ENCODE measurements around the gene TEX47. TPM values are rescaled to one million over a fixed set of nuclear protein-coding genes. Genes with fewer than 3 reads are reported as not detected.

The TEX47 gene
- total and polyA plus RNA-seq, 2 donors (not counting 1 experiment from before 2014, with no cell fraction given): not detected

DNA sequence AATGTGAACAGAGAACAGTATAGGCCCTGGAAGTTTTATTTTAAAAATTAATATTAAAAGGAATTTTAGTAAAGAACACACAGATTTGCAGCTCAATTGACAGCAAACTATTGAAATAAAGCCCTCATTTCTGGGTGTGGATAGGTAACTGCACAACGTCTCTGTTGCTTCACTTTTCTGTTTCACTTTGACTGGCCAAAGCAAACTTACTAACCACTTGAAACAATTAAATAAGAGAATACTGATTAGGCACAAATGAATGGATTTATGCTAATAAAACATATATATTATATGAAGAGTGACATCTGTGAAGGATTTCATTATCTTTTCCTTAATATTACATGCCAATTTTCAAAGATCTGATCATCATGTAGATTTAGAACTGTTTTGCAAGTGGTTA is 24.1 kb downstream of the TEX47 start:
- Histone ChIP-seq H2AFZ (ENCODE audit: insufficient read depth, low read depth, low read length, poor library complexity, severe bottlenecking) (no peak overlapping the region), H3K9me3 (ENCODE audit: control extremely low read depth in 1 of 3, control insufficient read depth in 2 of 3, insufficient read depth in 1 of 3, low read length in 2 of 3) (no peaks in the 10 kb centered on the region), H4K20me1 (ENCODE audit: control insufficient read depth, insufficient read depth, low read length, poor library complexity, severe bottlenecking) (no peaks in the 10 kb centered on the region), H3K9ac (ENCODE audit: low read length) (no peak overlapping the region), H3K4me1 (ENCODE audit: control insufficient read depth in 2 of 2, insufficient read depth in 2 of 2, low read length in 2 of 2) (no peaks in the 10 kb centered on the region), H3K4me2 (replicated peaks; ENCODE audit: low read depth, low read length, poor library complexity, severe bottlenecking) (no peak overlapping the region), H3K27ac (ENCODE audit: low read length in 2 of 2) (no peak overlapping the region), H3K79me2 (ENCODE audit: control insufficient read depth, insufficient read depth, low read length) (no peaks in the 10 kb centered on the region), H3K4me3 (ENCODE audit: control extremely low read depth in 1 of 5, extremely low read depth in 1 of 5, insufficient read depth in 1 of 5, low read depth in 2 of 5, low read length in 4 of 5) (no peak overlapping the region), H3K36me3 (replicated peaks in 1 of 2; ENCODE audit: control extremely low read depth in 1 of 2, control insufficient read depth in 1 of 2, extremely low read depth in 1 of 2, insufficient read depth in 2 of 2, low read length in 1 of 2) (no peaks in the 10 kb centered on the region), H3K27me3 (replicated peaks in 1 of 4; ENCODE audit: control extremely low read depth in 1 of 4, control insufficient read depth in 3 of 4, insufficient read depth in 4 of 4, low read length in 3 of 4) (no peaks in the 10 kb centered on the region)
- Mint-ChIP-seq H3K27me3 (no peaks in the 10 kb centered on the region), H3K27ac (no peak overlapping the region), H3K4me1 (no peaks in the 10 kb centered on the region), H3K9me3 (ENCODE audit: insufficient read depth) (no peaks in the 10 kb centered on the region), H3K4me3 (no peak overlapping the region)
- TF ChIP-seq, protein P1, sequence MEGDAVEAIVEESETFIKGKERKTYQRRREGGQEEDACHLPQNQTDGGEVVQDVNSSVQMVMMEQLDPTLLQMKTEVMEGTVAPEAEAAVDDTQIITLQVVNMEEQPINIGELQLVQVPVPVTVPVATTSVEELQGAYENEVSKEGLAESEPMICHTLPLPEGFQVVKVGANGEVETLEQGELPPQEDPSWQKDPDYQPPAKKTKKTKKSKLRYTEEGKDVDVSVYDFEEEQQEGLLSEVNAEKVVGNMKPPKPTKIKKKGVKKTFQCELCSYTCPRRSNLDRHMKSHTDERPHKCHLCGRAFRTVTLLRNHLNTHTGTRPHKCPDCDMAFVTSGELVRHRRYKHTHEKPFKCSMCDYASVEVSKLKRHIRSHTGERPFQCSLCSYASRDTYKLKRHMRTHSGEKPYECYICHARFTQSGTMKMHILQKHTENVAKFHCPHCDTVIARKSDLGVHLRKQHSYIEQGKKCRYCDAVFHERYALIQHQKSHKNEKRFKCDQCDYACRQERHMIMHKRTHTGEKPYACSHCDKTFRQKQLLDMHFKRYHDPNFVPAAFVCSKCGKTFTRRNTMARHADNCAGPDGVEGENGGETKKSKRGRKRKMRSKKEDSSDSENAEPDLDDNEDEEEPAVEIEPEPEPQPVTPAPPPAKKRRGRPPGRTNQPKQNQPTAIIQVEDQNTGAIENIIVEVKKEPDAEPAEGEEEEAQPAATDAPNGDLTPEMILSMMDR (IDR thresholded peaks at IDR 0.05): no peak
- TF ChIP-seq EZH2 (IDR thresholded peaks at IDR 0.05; ENCODE audit: borderline replicate concordance, insufficient read depth, low read depth, low read length, poor library complexity, severe bottlenecking): no peak
- ATAC-seq (ENCODE audit: low read depth): no peak
- intact Hi-C loops (cut with micrococcal nuclease): no loop called here
- ChIA-PET CTCF (no interaction called here), POLR2A (no interaction called here)
- DNase-seq: no peak
- no CpG with 5 or more reads among the region's 1 CpG for WGBS (ENCODE audit: insufficient coverage)

DNA sequence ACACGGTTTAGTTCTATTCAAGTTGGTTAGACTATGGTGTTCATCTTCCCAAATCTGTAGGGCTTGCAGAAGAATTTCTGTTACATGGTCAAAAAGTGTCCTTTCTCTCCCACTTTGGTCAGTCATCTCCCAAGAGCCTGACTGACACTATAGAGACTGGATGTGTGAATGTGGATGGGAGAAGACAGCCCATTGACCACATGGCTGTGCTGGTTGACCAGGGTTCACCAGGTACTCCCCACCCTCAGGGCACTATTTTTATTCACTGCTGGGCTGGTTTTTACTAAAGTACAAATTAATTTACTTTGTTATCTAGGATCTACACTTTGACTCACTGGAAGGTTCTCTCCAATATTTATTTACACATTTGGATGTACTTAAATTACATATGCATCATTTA is 33.8 kb downstream of the TEX47 start:
- Histone ChIP-seq H3K36me3 (replicated peaks in 1 of 2; ENCODE audit: control extremely low read depth in 1 of 2, control insufficient read depth in 1 of 2, extremely low read depth in 1 of 2, insufficient read depth in 2 of 2, low read length in 1 of 2) (no peaks in the 10 kb centered on the region), H3K9ac (ENCODE audit: low read length) (no peak overlapping the region), H4K20me1 (ENCODE audit: control insufficient read depth, insufficient read depth, low read length, poor library complexity, severe bottlenecking) (no peaks in the 10 kb centered on the region), H3K79me2 (ENCODE audit: control insufficient read depth, insufficient read depth, low read length) (no peaks in the 10 kb centered on the region), H3K4me3 (ENCODE audit: control extremely low read depth in 1 of 5, extremely low read depth in 1 of 5, insufficient read depth in 1 of 5, low read depth in 2 of 5, low read length in 4 of 5) (no peak overlapping the region), H3K27me3 (replicated peaks in 1 of 4; ENCODE audit: control extremely low read depth in 1 of 4, control insufficient read depth in 3 of 4, insufficient read depth in 4 of 4, low read length in 3 of 4) (peaks cover 0 to 11% (median 6%) of the 10 kb centered on the region in 4 experiments), H3K9me3 (ENCODE audit: control extremely low read depth in 1 of 3, control insufficient read depth in 2 of 3, insufficient read depth in 1 of 3, low read length in 2 of 3) (no peaks in the 10 kb centered on the region), H2AFZ (ENCODE audit: insufficient read depth, low read depth, low read length, poor library complexity, severe bottlenecking) (no peak overlapping the region), H3K27ac (ENCODE audit: low read length in 2 of 2) (no peak overlapping the region), H3K4me2 (replicated peaks; ENCODE audit: low read depth, low read length, poor library complexity, severe bottlenecking) (no peak overlapping the region), H3K4me1 (ENCODE audit: control insufficient read depth in 2 of 2, insufficient read depth in 2 of 2, low read length in 2 of 2) (no peaks in the 10 kb centered on the region)
- ChIA-PET CTCF (no interaction called here), POLR2A (no interaction called here)
- no peak for TF ChIP-seq EZH2 (IDR thresholded peaks at IDR 0.05; ENCODE audit: borderline replicate concordance, insufficient read depth, low read depth, low read length, poor library complexity, severe bottlenecking)
- TF ChIP-seq, protein P1 (IDR thresholded peaks at IDR 0.05): no peak
- no CpG with 5 or more reads among the region's 1 CpG for WGBS (ENCODE audit: insufficient coverage)
- no peak for ATAC-seq (ENCODE audit: low read depth)
- Mint-ChIP-seq H3K4me1 (peaks cover 3% of the 10 kb centered on the region), H3K27me3 (peaks cover 25% of the 10 kb centered on the region), H3K27ac (no peak overlapping the region), H3K4me3 (no peak overlapping the region), H3K9me3 (ENCODE audit: insufficient read depth) (no peaks in the 10 kb centered on the region)
- intact Hi-C loops (cut with micrococcal nuclease): no loop called here
- no peak for DNase-seq
